Sigmoid colon (tissue), 4 donors: ENCODE data around the gene IFNL4.

ENCODE experiments used
- CTCF ChIP-seq, 4 experiments: fragments of 450-650 bp in 3 of 4; fragments of 200-600 bp in 1 of 4; IDR thresholded peaks; one replicate each; pipeline ENCODE4 v1.5.1; 2016 to 2019; ENCODE audit warnings: antibody characterized with exemption in 4 of 4, mild to moderate bottlenecking in 3 of 4, moderate library complexity in 2 of 4
- EP300 ChIP-seq, 4 donors: sonication (generic); formaldehyde crosslinking; IDR thresholded peaks; one replicate each; pipeline ENCODE4 v1.6.1; 2017; ENCODE audit warnings: antibody characterized with exemption in 4 of 4
- POLR2A ChIP-seq, 2 donors: fragments of 450-650 bp; IDR thresholded peaks; one replicate each; pipeline ENCODE4 v1.6.1; 2016; ENCODE audit warnings: antibody characterized with exemption in 2 of 2, mild to moderate bottlenecking in 2 of 2, moderate library complexity in 2 of 2
- POLR2AphosphoS5 ChIP-seq, 4 donors: sonication (generic); formaldehyde crosslinking; IDR thresholded peaks; one replicate each; pipeline ENCODE4 v1.6.1; 2017; ENCODE audit warnings: antibody characterized with exemption in 4 of 4

- no peak for TF ChIP-seq POLR2AphosphoS5 (IDR thresholded peaks at IDR 0.05)
- TF ChIP-seq POLR2A (IDR thresholded peaks at IDR 0.05): no peak
- no peak for TF ChIP-seq CTCF (IDR thresholded peaks at IDR 0.05)
- TF ChIP-seq EP300 (IDR thresholded peaks at IDR 0.05): no peak
These were observed 39.5 kb downstream of the IFNL4 start for GRCh38 chr19:39209196-39209595.
